HG03108 (cell line): Measurements from ENCODE around the gene SZT2.

Source experiments
- ATAC-seq: cut with Tn5 transposase; IDR thresholded peaks from one replicate; pipeline ENCODE4 v1.9.1; 2021; ENCODE audit warnings: moderate library complexity; ENCODE audit not compliant: unreplicated experiment

SZT2 gene

DNA sequence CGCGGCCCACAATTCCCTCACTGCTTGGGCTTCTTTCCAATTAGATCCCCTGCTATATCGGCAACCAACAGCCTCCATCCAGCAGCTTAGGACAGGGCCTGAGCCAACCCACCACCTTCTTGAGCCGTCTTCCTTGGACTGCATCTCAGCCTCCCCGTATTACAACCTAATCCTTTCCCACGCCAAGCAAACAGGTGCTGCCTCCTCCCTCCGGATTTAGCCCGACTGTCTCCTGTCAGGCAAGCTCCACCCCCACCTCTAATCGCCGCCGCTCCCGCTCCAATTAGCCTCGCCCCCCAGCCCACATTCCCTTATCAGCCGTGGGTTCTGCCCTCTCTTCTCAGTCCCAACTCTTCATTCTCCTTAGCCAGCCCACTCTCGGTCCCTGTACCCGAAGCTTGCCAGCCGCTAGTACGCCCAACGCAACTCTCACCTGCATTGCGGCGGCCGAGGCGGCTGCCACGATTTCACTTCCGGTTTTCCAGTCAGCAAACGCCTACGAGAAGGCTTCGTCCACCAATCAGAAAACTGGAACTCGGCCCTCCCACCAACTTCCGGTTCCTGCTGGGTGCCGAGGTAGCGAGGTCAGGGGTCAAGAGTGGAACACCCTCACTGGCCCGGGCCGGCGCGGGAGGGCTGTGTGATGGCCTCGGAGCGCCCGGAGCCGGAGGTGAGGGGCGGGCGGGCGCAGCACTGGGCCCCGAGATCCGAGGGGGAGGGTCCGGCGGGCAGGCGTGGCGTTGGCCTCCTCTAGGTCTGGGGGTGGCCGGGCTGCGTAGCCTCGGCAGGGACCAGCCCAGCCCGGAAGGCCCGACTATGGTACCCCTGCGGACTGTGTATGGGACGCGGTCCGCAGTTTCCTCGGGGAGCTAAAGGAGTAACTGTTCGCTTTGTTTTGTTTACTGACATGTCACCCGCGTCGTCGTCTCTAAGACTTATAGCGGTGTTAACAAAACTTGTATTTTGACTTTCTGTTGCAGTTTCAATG lies at the start of gene SZT2, which contains the start of gene MED8:
TSS of gene SZT2 (plus strand) at position 574 of the 988 bp plus-strand sequence. CDS start at position 644, 70 bp downstream.
TSS of gene MED8 (minus strand) at position 475 of the 988 bp plus-strand sequence. CDS start at position 439, 36 bp downstream.
- peak; percentile 89 for ATAC-seq

DNA sequence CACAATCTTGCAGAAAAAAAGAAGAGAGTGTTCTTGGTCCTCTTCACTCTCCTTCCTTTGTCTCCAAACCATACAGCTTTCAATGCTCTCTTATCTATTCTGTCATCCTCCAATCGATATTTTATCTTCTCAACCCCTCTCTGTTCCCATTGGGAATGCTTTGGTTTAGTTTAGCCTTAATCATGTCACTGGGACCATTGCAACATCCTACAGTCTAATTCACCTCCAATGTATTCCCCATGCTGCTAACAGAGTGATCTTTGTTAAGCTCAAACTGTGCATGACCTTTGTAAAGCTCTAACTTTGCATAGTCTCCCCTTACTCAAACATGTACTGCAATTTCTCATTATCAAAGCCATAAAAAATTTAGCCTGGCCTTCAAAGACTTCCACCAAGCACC lies 49.1 kb upstream of the SZT2 start:
- ATAC-seq, result no peak

DNA sequence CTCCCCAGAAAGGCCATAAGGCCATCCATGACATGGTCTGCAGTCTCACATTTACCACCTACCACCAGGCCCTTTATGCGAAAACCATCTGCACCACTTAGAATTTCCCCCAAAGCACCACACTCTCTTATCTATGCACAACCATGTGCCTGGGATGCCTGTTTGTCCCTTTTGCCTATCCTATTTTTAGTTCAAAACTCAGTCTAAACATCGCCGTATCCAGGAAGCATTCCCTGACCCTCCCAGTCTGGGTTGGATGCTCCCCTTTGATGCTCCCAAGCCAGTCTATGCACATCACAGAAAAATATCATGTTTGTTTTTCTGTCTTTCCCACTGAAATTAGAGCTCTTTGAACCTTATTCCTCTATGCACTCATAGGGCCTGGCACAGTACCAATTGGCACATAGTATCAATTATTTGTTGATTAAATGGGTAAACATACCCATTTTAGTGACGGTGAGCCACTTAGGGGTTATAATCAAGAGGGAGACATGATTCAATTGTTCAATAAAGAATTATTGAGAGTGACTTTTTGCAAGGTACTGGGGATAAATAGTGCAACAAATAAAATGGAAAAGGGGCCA lies 45.3 kb upstream of the SZT2 start:
- ATAC-seq, result no peak

DNA sequence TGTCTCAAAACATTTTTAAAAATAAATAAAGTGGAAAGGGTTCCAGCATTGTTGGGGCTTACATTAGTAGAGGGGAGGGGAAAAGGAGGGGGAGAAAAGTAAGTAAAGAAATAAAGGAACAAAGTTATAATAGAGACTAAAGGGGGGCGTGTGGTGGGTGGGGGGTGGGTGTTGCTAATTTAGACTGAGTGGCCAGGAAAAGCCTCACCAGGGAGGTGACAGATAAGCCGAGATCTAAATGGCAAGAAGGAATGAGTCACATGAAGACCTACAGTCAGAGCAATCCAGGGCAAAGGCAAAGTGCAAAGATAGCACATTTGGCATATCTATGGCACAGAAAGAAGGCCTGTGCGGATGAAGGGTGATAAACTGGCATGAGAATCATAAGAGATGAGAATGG lies 44.6 kb upstream of the SZT2 start:
- ATAC-seq, result no peak

DNA sequence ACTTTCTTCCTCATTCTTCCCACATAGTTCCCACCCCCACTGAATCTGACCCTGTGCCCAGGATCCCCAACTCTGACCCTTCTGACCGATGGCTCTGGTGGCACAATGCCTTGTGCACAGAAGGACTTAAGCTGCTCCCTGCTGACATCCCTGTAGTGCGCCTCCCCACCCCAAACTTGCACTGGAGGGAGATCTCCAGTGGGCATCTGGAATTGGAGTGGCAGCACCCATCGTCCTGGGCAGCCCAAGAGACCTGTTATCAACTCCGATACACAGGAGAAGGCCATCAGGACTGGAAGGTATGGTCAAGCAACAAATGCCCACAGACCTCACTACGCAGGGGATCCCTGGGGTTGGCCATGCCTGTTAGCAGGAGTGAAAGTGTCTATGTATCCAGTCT lies 43.1 kb upstream of the SZT2 start:
- ATAC-seq, result no peak

DNA sequence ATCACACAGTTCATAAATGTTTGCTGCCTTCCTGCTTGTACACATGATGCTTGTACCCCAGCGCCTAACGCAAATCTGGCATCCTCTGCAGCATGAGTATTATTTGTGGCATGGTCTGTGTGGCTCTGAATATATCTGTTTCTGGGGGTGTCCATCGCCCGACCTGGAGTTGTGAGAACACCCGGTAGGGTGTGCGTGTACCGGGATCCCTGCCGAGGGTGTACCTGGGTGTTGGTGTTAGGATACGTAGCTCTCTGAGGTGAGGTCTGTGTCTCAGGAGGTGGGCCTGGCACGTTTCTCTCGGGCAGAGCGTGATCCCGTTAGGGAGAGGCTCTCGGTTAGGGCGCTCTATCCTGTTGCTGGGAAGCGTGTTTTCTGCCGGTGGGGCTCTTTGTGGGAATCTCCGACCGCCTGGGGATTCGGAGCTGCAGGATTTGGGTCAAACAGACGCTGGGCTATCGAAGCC lies 41.3 kb upstream of the SZT2 start:
- ATAC-seq, result no peak

DNA sequence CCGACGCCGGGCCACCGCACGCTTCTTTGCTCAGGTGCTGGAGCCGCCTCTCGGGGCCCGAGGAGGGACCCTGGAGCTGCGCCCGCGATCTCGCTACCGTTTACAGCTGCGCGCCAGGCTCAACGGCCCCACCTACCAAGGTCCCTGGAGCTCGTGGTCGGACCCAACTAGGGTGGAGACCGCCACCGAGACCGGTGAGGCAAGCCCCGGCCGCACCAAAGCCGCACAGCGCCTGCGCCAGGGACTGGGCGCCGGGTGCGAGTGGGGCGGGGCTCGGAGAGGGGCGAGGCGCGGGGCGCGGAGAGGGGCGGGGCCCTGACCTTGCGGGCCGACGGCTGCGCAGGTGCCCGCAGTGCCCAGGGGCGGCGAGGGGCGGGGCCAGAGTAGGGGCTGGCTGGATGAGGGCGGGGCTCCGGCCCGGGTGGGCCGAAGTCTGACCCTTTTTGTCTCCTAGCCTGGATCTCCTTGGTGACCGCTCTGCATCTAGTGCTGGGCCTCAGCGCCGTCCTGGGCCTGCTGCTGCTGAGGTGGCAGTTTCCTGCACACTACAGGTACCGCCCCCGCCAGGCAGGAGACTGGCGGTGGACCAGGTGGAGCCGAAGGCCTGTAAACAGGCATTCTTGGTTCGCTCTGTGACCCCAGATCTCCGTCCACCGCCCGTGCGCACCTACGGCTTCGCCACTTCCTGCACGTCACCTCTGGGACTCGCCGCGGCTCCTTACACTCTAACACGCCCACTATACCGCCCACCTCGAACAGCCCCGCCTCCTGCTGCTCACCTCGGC lies 40.7 kb upstream of the SZT2 start:
- peak; percentile 65 for ATAC-seq

DNA sequence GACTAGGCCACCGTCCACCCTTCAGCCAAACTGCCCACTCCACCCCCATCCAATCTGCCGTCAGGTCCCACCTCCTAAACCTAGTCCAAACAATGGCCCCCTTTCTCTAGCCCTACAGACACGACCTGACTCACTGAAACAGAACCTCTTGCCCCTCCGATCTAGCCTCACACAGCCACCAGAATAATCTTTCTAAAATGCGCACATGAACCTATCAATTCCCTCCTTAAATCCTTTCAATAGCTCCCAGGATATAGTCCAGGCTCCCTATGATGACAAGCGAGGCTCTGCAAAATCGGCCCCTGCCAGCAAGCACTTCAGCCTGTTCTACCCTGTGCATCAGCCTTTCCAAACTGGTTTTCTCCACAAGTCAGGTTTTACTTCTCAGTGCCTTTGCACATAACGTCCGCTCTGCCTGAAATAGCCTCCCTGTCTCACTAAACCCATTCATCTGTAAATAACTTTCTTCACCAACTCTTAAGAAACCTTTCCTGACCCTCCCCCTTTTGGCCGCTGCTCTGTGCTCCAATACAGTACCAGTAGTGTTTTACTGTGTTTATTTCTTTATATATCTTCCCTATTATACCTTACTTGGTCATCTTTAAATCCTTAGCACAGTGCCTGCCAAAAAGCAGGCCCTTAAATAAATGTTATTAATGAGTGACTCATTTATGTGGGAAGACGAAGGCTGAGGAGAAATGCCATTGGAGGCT lies 39.9 kb upstream of the SZT2 start:
- ATAC-seq, result no peak

DNA sequence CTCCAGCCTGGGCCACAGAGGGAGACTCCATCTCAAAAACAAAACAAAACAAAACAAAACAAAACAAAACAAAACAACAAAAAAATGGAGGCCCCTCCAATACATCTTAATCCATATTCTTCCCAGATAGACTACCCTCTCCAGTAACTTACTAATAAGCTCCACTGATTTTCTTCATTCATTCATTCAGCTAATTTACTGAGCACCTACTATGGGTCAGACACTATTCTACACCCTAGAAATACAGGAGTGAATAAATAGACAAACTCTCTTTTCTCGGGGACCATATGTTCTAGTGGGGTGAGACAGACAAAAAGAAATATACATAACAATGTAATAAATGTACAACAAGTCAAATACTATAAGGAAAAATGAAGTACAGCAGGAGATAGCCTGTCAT lies 38.7 kb upstream of the SZT2 start:
- no peak for ATAC-seq

DNA sequence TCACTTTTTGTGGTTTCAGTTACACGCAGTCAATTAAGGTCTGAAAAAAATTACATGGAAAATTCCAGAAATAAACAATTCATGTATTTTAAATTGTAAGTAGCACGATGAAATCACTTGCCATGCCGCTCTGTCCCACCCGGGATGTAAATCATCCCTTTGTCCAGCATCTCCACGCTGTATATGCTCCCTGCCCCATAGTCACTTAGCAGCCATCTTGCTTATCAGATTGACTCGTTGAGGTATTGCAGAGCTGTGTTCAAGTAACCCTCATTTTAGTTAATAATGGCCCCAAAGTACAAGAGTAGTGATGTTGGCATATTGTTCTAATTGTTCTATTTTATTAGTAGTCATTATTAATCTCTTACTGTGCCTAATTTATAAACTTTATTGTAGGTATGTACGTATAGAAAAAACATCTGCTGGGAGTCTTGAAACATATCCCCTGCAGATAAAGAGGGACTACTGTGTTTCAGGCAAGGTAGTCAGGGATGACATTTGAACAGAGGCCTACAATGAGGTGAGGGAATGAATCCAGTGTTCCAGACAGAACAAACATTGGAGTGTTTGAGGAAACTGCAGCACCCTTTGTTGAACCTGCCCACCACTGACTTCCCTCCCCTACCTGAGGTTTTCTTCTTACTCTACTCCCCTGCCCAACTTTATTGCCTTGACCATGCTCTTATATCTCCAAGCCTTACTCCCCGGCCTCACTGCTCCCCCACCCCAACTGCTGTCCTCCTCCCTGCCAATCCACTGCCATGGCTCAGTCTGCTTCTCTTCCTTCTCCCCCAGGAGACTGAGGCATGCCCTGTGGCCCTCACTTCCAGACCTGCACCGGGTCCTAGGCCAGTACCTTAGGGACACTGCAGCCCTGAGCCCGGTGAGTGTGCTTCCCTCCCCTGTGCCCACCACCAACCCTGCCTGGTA lies 38.0 kb upstream of the SZT2 start:
- no peak for ATAC-seq

DNA sequence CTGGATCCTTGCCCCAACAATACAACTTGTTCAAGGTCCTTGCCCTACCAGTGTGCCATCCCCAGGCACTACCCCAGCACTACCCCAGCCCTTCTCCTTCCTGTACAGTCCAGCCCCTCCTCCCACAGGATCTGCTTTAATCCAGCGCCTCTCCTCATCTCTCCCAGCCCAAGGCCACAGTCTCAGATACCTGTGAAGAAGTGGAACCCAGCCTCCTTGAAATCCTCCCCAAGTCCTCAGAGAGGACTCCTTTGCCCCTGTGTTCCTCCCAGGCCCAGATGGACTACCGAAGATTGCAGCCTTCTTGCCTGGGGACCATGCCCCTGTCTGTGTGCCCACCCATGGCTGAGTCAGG lies 37.4 kb upstream of the SZT2 start:
- no peak for ATAC-seq

DNA sequence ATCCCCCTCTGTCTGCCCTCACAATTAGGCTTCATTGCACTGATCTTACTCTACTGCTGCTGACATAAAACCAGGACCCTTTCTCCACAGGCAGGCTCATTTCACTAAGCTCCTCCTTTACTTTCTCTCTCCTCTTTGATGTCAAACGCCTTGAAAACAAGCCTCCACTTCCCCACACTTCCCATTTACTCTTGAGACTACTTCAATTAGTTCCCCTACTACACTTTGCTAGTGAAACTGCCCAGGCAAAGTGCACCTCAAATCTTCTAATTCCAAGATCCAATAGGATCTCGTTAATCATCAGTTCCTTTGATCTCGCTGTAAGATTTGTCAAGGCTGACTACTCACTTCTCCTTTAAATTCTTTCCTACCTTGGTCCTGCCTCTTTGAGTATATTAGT lies 36.8 kb upstream of the SZT2 start:
- no peak for ATAC-seq

DNA sequence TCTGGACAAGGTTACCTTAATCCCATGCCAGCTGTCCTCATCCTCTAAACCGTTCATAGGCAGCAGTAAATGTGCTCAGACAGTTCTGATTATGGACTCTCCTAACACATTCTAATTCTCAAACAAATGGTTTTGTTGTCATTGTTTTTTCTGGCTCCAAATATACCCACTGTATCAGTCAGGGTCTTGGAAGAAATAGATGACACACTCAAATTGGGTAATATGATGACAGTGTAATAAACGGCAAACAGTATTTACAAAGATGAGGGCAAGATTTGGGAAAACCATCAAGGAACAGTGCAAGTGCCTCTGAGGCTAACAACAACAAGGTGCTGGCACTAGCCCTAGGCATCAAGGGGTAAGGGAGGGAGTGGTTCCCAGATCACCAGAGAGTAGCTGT lies 35.2 kb upstream of the SZT2 start:
- no peak for ATAC-seq

DNA sequence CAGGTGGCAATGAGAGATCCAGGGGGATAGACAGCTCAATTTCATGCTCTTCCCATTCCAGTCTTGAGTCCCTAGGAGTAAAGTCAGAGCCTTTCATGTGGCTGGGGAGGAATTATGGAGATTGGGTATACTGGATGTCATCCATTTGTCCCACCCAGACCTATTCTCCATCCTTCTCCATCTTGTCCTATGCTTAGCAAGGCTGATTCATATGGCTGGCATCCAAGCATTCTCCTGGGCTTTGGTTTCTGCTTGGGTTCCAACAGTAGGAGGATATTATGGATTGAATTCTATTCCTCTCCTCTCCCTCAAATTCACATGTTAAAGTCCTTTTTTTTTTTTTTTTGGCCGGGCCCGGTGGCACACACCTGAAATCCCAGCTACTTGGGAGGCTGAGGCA lies 34.8 kb upstream of the SZT2 start:
- no peak for ATAC-seq

DNA sequence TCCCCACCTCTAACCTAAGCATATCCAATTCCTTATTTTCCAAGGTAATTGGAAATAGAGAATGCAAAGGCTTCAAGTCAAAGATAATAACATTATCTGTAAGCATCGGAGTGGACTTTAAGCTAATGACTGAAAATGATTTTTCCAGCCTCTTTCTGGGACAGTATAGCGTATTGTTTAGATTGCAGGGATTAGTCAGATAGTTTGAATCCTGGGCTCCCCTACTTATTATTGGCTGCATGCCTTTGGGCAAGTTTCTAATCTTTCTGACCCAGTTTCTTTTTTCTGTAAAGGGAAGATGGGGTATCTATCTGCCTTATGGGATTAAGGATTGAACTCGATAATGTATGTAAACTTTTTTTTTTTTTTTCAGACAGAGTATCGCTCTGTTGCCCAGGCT lies 32.4 kb upstream of the SZT2 start:
- ATAC-seq, result no peak

DNA sequence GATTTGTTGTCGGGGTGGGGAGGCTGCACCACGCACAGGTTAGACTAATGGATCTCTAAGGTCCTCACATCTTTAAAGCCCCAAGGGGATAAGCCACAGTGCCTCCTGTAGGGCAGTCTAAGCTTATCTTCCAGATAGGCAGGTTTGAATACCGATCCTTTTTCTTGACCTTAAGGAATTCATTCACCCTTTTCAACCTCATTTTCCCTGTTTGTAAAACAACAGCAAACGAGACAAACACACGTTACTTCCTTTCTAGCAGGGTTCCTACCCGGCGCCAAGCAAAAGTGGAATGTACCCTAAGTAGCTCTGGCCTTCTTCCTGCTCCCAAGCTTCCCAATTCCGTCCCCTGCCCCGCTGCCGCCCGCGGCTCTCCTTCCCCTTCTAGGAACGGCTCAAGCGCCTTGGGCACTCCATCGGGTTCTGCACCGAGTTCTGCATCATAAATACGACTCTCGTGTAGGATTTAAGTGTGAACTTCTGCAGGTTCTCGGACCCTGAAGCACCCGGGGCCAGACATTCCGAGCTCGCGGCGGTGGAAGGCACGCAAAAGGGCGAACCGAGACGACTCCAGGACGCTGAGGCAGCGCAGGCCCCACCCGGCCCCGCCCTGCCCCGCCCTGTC lies 31.5 kb upstream of the SZT2 start:
- peak; percentile 5 for ATAC-seq

DNA sequence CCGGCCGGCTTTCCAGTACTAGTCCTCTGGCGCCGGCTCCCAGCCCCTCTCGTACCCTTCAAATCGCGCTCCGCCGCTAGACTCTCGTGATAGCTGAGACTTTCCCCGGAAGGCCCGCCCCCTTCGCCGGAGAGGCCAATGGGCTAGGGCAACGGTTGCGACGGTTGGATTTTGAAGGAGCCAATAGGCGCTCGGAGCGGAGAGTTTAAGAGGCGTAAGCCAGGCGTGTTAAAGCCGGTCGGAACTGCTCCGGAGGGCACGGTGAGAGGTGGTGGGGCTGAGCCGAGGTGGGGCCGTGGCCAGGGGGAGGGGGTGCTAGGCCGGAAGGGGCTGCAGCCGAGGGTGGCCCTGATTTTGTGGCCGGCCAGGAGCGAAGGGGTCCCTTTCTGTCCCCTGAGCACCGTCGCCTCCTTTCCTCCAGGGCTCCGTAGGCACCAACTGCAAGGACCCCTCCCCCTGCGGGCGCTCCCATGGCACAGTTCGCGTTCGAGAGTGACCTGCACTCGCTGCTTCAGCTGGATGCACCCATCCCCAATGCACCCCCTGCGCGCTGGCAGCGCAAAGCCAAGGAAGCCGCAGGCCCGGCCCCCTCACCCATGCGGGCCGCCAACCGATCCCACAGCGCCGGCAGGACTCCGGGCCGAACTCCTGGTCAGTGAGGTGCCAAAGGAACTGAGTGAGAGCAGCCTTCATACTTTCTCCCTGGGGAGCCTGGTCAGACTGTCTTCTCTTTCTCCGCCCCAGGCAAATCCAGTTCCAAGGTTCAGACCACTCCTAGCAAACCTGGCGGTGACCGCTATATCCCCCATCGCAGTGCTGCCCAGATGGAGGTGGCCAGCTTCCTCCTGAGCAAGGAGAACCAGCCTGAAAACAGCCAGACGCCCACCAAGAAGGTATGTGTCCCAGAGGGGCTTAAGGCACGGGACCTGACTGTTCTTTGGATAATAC lies 30.7 kb upstream of the SZT2 start, which contains the start of gene CDC20:
TSS of gene CDC20 (plus strand) at position 236 of the 948 bp plus-strand sequence. CDS start at position 471, 235 bp downstream.
- ATAC-seq, result peak; percentile 91

DNA sequence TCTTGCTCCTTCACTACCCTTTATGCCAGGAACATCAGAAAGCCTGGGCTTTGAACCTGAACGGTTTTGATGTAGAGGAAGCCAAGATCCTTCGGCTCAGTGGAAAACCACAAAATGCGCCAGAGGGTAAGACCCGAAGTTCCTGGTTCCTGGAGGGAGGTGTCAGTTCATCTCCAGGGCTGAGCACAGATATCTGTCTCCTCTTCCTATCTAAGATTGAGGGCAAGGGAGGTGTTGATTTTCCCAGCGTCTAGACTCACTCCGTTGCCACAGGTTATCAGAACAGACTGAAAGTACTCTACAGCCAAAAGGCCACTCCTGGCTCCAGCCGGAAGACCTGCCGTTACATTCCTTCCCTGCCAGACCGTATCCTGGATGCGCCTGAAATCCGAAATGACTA lies 30.0 kb upstream of the SZT2 start:
- ATAC-seq, result no peak
